Thoracic aorta (tissue), 2 donors: Measurements from ENCODE around the gene LONRF2. TPM values are rescaled to one million over a fixed set of nuclear protein-coding genes. Genes with fewer than 3 reads are reported as not detected.

ENCODE experiments used
- ATAC-seq: fragments of 150-250 bp; one replicate; pipeline ENCODE4 v1.8.0; 2017; ENCODE audit warnings: low read depth; ENCODE audit not compliant: insufficient number of reproducible peaks, low FRiP score
- DNase-seq: peaks from one replicate; pipeline ENCODE4 v3.0.0-alpha.2; 2020; ENCODE audit warnings: low spot score
- H3K27ac ChIP-seq, 2 donors: fragments of 200-600 bp; sonication (generic); 1 replicate in 1 of 2; 2 replicates in 1 of 2; pipeline ENCODE4 v1.5.1; 2016; ENCODE audit warnings: mild to moderate bottlenecking in 2 of 2, moderate library complexity in 2 of 2
- H3K27me3 ChIP-seq: fragments of 200-600 bp; sonication (generic); replicated peaks from 2 replicates; pipeline ENCODE4 v1.6.0; 2016; ENCODE audit warnings: mild to moderate bottlenecking; ENCODE audit not compliant: insufficient read depth
- H3K36me3 ChIP-seq: fragments of 200-600 bp; sonication (generic); one replicate; pipeline ENCODE4 v1.5.1; 2016
- H3K4me1 ChIP-seq, 2 donors: fragments of 200-600 bp; sonication (generic); 1 replicate in 1 of 2; 2 replicates in 1 of 2; pipeline versions ENCODE4 v1.5.1 to v1.6.0; 2016; ENCODE audit warnings: low read depth in 2 of 2, mild to moderate bottlenecking in 1 of 2; ENCODE audit not compliant: control insufficient read depth in 1 of 2
- H3K4me3 ChIP-seq: fragments of 200-600 bp; sonication (generic); 2 replicates; pipeline ENCODE4 v1.5.1; 2016; ENCODE audit warnings: mild to moderate bottlenecking
- H3K9me3 ChIP-seq: fragments of 200-600 bp; sonication (generic); 2 replicates; pipeline ENCODE4 v1.5.1; 2016
- total RNA-seq, 2 donors: library from RNA; depleted of rRNA; stranded (reverse); fragments of >200 nt; gene quantifications; one replicate each; pipeline versions ENCODE4 v1.1.0 to v1.2.3, GENCODE V29; 2016
- TF ChIP-seq, protein P1 (sequence below): fragments of 200-600 bp; sonication (generic); IDR thresholded peaks from one replicate; pipeline ENCODE4 v1.5.1; 2019; ENCODE audit warnings: antibody characterized with exemption

LONRF2 gene
- total RNA-seq, 2 donors from 2014 or later, result 7.0 to 17.4 TPM

DNA sequence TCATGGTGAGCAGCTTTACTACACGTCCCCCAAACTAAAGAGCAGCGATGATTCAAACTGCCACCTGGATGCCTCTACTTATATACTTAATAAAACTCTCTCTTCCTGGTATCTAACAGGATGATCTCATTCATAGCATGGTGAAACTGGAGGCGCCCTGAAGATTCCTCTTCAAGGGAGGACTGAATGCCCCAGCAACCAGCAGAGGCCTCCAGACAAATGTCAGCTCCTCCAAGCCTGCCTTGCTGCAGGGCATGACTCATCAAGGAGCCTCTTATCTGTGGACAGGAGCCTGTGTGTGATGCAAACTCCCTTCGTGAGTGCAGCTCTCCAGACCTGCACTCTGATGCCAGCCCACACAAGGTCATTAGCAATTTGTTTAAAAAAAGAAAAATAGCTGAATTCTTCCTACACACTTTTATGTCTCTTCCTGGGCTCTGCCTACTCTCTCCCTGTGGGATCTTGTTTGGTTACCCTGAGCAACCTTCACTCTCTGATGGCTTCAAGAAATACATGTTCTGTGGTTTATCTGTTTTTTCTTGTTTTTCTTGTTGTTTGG is 30.2 kb downstream of the LONRF2 start:
- Histone ChIP-seq H3K4me3 (no peak overlapping the region), H3K27me3 (no peaks in the 10 kb centered on the region), H3K27ac (no peak overlapping the region), H3K36me3 (peaks cover 7% of the 10 kb centered on the region), H3K4me1 (peaks cover 0 to 7% of the 10 kb centered on the region in 2 donors), H3K9me3 (no peaks in the 10 kb centered on the region)
- ATAC-seq (peak; percentile 46), DNase-seq (no peak)
- TF ChIP-seq, protein P1, sequence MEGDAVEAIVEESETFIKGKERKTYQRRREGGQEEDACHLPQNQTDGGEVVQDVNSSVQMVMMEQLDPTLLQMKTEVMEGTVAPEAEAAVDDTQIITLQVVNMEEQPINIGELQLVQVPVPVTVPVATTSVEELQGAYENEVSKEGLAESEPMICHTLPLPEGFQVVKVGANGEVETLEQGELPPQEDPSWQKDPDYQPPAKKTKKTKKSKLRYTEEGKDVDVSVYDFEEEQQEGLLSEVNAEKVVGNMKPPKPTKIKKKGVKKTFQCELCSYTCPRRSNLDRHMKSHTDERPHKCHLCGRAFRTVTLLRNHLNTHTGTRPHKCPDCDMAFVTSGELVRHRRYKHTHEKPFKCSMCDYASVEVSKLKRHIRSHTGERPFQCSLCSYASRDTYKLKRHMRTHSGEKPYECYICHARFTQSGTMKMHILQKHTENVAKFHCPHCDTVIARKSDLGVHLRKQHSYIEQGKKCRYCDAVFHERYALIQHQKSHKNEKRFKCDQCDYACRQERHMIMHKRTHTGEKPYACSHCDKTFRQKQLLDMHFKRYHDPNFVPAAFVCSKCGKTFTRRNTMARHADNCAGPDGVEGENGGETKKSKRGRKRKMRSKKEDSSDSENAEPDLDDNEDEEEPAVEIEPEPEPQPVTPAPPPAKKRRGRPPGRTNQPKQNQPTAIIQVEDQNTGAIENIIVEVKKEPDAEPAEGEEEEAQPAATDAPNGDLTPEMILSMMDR, result no peak

DNA sequence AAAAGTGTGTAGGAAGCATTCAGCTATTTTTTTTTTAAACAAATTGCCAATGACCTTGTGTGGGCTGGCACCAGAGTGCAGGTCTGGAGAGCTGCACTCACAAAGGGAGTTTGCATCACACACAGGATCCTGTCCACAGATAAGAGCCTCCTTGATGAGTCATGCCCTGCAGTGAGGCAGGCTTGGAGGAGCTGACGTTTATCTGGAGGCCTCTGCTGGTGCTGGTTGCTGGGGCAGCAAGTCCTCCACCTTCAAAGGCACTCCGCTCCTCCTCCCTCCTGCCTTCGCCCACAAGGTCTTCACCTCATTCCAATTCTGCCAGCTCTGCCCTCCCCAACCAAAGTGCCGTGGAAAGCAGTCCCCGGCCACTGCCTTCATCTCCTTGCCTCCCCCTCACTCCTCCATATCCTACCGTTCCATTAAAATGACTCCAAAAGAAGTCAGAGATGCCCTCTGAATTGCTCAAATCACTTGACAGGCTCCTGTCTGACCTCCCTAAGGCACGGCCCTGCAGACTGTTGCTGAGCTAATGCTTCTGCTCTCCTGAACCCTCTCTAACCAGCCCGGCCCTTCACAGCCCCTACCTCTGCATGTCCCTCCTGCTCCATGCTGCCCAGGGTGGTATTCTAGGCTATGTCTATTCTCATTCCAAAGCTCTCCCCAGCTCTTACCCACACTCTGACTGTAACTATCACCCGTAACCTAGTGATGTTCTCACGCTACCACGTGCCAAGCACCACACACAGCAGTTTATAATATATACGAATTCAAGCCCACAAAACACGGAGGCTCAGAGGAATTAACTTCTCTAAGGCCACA is 30.9 kb downstream of the LONRF2 start:
- Histone ChIP-seq H3K9me3 (no peaks in the 10 kb centered on the region), H3K36me3 (peaks cover 10% of the 10 kb centered on the region), H3K4me1 (peaks cover 0 to 7% of the 10 kb centered on the region in 2 donors), H3K27me3 (no peaks in the 10 kb centered on the region), H3K4me3 (no peak overlapping the region), H3K27ac (peak overlapping the region in 1 of 2 donors; percentile 21)
- TF ChIP-seq, protein P1, result no peak
- DNase-seq (no peak), ATAC-seq (peak; percentile 83)

DNA sequence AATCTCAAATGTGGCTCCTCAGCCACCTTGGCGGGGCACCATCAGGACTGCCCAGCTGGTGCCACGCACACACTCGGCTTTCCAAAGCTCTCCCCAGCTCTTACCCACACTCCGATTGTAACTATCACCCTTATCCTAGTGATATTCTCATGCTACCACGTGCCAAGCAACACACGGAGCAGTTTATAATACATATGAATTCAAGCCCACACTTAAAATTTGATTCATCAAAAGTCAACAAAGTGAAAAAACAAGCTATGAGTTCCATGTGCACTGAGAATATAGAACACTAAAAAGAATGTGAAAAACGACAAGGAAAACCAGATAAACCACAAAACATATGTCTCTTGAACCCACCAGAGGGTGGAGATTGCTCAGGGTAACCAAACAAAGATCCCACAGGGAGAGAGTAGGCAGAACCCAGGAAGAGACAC is 31.6 kb downstream of the LONRF2 start:
- no peak for ATAC-seq
- Histone ChIP-seq H3K27me3 (no peaks in the 10 kb centered on the region), H3K9me3 (no peaks in the 10 kb centered on the region), H3K4me3 (no peak overlapping the region), H3K4me1 (peaks cover 0 to 7% of the 10 kb centered on the region in 2 donors), H3K36me3 (peaks cover 11% of the 10 kb centered on the region), H3K27ac (no peak overlapping the region)
- TF ChIP-seq, protein P1, result no peak
- DNase-seq, result no peak

DNA sequence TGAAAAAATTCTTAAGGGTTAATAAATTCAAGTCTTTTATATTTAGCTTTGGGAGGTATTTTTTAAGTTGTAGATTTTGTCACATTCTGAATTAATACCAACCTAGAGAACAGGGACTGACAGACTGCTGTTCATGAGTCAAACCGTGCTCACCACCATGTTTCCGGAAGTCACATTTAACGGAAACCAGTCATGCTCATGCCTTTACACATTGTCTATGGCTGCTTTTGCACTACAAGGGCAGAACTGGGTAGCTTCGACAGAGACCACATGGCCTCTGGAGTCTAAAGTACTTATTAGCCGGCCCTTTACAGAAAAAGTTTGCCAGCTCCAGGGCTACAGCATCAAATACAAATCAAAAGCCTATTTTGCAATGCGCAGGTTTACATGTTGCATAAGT is 33.3 kb downstream of the LONRF2 start:
- no peak for ATAC-seq
- Histone ChIP-seq H3K27ac (no peak overlapping the region), H3K4me1 (peaks cover 0 to 7% of the 10 kb centered on the region in 2 donors), H3K36me3 (peaks cover 13% of the 10 kb centered on the region), H3K9me3 (no peaks in the 10 kb centered on the region), H3K27me3 (no peaks in the 10 kb centered on the region), H3K4me3 (no peak overlapping the region)
- TF ChIP-seq, protein P1, result no peak
- no peak for DNase-seq

DNA sequence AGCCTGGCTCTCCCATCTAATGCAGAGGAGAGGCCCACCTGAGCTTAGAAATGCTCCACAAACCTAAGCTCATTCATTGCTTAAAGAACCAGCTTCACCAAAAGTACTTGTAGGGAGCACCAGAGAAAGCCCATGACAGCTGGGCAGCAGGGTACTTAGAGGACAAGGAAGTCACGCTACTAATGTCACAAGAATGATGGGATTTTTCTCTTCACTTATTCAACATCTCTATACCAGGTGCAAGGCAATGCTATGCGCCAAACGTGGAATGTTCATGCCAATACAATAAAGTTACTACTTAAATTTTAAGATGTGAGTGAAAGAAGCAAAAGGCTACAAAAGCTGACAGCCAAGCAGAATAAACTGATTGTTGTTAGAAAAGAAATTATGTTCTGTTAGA is 36.0 kb downstream of the LONRF2 start:
- no peaks in the 10 kb centered on the region for H3K9me3 ChIP-seq

More for the DNA sequence above, 36.0 kb downstream of the LONRF2 start:
- TF ChIP-seq, protein P1, result no peak
- peaks cover 0 to 10% of the 10 kb centered on the region in 2 donors for H3K4me1 ChIP-seq
- H3K27ac ChIP-seq, result no peak overlapping the region
- no peak overlapping the region for H3K4me3 ChIP-seq
- DNase-seq (no peak), ATAC-seq (no peak)
- H3K36me3 ChIP-seq, result peaks cover 13% of the 10 kb centered on the region
- H3K27me3 ChIP-seq, result no peaks in the 10 kb centered on the region
